Adipose tissue (tissue), 3 donors: ENCODE measurements around the gene TMEM38A. TPM values are rescaled to one million over a fixed set of nuclear protein-coding genes. Genes with fewer than 3 reads are reported as not detected.

Experiments used
- H3K27ac ChIP-seq: one replicate; pipeline ENCODE4 v1.5.1; 2013; ENCODE audit warnings: low read depth, low read length
- WGBS, 3 donors: extraction: QIAGEN DNeasy Blood & Tissue Kit; methylation state at CpG; one replicate each; pipeline ENCODE4 v1.1.7; 2013; 5-methylcytosine and 5-hydroxymethylcytosine counted together
- polyA plus RNA-seq, 3 donors: library from polyadenylated mRNA; stranded (reverse); fragments of 200-250 nt; gene quantifications; one replicate each; pipeline ENCODE4 v1.2.3, GENCODE V29; 2013
- donor health status: healthy with polysubstance abuse.
- donor health status: Bipolar disorder and iron deficiency.
- donor health status: healthy.

The TMEM38A gene
- polyA plus RNA-seq: 1 to 10 TPM in 2 of 3 donors, under 1 TPM in 1; 0.90 to 3.5 (median 2.7) TPM

GRCh38 chr19:16660763-16661479 is at the start of gene TMEM38A:
TMEM38A (plus strand) TSS chr19:16661139; CDS start chr19:16661218, 79 bp downstream.
- WGBS, 3 donors: 1% methylated on average over 53 to 76 of the region's 76 CpGs
- no peak within 1 kb of the TSS for H3K27ac ChIP-seq

DNA sequence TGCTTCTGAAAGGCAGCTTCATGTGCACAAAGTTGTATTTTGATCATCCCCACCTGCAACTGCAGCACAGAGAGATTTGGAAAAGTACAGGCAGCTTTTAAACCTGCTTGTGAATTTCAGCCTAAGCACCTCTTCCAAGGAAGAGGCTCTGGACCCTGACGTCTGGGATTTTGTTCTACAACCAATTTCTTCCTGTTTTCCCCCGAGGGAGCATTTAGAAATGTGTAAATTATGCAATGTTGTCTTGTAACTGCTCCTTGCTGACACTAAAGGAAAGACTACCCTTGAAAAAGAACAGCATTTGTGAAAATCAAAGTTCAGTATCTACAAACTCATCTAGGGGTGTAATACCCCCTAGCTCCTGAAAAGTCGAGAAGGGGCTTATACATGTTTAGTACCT is 48.3 kb upstream of the TMEM38A start:
- no peak overlapping the region for H3K27ac ChIP-seq
- 29 to 55% (median 31%) methylated on average over 3 of the region's 3 CpGs for WGBS, 3 donors

GRCh38 chr19:16613841-16614240 is 47.1 kb upstream of the TMEM38A start:
- H3K27ac ChIP-seq: no peak overlapping the region
- WGBS, 3 donors: 72 to 84% (median 73%) methylated on average over 2 of the region's 2 CpGs

DNA sequence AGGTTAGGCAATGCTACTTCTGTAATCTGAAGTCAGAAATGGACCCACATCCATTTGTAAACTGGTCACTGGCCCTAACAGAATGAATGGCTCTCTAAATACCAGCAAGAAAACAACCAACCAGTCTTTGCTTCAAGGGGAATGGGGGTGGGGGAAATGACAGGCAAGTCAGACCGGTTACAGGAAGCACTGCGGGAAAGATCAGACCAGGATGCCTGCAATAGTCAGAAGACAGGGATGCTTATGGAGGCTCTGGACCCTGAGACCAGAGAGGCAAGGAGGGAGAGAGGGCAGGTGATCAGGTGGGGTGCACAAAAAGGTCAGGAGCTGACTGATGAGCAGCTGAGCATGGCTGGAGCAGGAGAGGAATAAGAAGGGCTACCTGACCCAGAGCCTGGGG is 46.0 kb upstream of the TMEM38A start:
- 26 to 40% (median 28%) methylated on average over 2 of the region's 2 CpGs for WGBS, 3 donors

DNA sequence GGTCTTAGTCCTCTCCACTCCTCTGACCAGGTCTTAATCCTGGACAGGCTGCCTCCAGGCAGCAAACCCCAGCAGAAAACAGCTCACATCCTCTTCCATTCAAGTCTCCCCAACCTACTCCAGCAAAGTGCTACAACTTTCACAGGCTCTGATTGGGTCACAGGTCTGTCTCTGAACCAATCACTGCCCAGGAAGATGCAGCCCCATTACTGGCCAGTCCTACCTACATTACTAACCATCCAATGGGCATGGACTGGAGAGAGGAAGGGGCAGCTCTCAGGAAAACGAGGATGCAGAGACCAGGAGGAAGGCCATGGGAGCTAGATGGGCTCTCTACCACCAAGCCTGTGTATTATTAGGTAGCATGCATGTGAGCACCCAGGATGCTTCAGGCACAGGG is 45.1 kb upstream of the TMEM38A start:
- H3K27ac ChIP-seq: no peak overlapping the region
- 42 to 75% (median 47%) methylated on average over 1 of the region's 1 CpG for WGBS, 3 donors

More for the DNA sequence above, 46.0 kb upstream of the TMEM38A start:
- H3K27ac ChIP-seq: no peak overlapping the region

DNA sequence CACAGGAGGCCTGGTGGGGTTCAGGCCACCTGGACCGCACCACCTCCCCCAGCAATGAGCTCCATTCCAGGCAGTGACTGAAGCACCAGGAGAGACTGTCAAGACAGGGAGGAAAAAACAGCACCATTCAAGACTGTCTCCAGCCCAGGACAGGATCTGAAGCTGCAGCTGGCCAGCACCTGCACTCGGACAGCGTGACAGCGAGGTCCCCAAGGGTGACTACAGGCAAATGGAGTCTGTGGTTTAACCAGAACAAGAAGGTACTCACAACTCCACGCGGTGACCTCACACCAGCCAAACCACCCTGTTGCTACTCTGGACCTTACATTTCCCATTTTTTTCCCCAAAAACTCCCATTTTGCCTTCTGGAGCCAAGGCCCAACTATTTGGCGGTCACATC is 42.7 kb upstream of the TMEM38A start:
- 86 to 97% (median 95%) methylated on average over 7 of the region's 7 CpGs for WGBS, 3 donors
- H3K27ac ChIP-seq: no peak overlapping the region

DNA sequence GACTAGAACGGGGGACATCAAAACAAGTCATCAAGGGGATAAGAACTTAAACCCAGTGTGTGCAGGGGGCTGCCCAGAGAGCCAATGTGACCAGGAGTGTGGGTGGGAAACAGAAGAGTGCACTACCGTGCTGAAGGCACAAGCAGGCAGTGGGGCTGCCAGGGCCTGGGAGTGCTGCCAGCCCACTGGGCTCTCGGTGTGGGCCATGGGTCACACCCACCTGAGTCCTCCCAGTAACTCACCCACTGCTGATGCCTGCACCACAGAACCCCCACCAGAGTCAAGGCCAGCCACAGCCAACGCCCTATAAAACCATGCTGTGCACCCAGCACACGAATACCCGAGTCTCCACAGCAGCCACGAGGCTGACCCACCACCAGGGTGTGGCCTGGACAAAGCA is 41.5 kb upstream of the TMEM38A start:
- 41 to 62% (median 61%) methylated on average over 7 of the region's 7 CpGs for WGBS, 3 donors
- no peak overlapping the region for H3K27ac ChIP-seq

GRCh38 chr19:16620018-16620417 is 40.9 kb upstream of the TMEM38A start:
- H3K27ac ChIP-seq: no peak overlapping the region
- 81 to 88% (median 87%) methylated on average over 5 of the region's 5 CpGs for WGBS, 3 donors

DNA sequence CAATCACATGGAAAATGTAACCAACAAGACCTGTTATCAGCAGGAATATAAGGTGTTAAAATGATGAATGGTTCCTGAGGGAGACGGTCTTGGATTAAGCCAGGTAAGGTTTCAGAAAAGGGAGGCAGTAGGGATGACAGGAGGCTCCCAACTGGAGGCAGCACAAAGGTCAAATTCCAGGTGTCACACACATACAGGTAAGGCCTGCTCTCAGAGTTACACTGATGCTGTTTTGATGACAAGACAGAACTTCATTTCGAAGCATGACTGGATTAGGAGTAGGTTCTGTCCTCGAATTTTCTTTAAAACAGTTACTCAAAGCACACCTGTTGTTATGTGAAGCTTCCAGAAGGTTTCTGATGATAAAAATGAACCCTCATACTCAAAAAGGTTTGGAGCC is 40.4 kb upstream of the TMEM38A start:
- no peak overlapping the region for H3K27ac ChIP-seq
- 48 to 82% (median 74%) methylated on average over 3 of the region's 3 CpGs for WGBS, 3 donors

GRCh38 chr19:16621165-16621800 is 39.7 kb upstream of the TMEM38A start:
- no peak overlapping the region for H3K27ac ChIP-seq
- WGBS, 3 donors: 67 to 82% (median 75%) methylated on average over 7 of the region's 7 CpGs

- WGBS, 3 donors: 89 to 98% (median 95%) methylated on average over 2 of the region's 2 CpGs
- no peak overlapping the region for H3K27ac ChIP-seq
Observed at GRCh38 chr19:16623066-16623465, 37.9 kb upstream of the TMEM38A start.

- no peak overlapping the region for H3K27ac ChIP-seq
- 72 to 79% (median 74%) methylated on average over 6 of the region's 6 CpGs for WGBS, 3 donors
Observed at GRCh38 chr19:16623576-16623975, 37.4 kb upstream of the TMEM38A start.

DNA sequence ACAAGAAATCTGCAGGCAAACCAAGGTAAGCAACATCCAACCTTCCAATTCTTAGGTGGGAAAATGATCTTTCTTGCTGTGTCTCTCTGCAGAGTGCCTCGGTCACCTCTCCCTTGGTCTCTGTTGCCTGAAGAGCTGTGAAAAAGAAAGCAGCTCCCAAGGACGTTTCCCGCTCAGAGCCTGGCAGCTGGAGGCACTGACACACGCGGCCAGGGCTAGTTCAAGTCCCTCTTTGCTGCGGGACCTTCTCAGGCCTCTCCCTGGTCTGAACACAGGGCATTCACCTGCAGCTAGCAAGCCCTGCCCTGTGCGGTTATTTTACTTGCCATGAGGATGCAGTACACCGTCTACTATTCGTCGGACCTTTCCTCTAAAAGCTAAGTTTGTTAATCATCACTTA is 36.7 kb upstream of the TMEM38A start:
- H3K27ac ChIP-seq: no peak overlapping the region
- WGBS, 3 donors: 36 to 87% (median 84%) methylated on average over 10 of the region's 10 CpGs

DNA sequence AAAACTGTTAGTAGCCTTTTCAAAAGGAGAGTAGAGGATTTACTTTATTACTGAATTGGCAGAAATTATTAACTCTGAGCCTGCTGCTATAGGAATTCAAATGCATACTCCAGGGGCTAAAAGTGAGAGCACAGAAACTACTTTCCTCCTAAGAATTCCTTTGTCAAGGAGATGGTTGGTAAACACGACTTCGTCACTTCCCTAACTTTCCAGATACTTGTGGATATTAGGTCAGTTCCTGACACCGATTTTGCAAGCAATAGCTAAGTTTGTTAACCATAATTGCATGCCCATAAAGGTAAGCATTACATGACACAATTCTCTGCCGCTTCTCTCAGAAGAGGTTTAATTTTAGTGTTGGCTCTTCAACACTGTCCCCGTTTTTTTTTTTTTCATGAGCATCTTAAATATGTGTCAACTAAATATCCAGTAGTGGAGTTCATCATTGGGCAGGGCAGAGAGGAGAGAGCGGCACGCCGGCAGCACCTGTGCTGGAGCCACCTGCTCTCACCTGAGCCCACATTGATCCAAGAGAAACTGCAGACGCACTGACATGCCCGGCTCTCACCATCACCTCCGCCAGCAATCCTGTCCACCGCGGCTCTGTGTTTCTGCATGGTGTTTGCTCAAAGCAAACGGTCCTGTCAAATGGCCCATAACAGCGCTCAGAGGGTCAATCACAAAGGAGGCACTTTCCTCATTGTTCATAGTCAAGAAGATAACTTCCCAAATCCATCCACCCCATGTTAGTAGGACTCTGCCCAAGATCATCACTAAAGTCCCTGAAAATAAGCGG is 35.6 kb upstream of the TMEM38A start:
- WGBS, 3 donors: 44 to 77% (median 73%) methylated on average over 16 of the region's 16 CpGs
- no peak overlapping the region for H3K27ac ChIP-seq

DNA sequence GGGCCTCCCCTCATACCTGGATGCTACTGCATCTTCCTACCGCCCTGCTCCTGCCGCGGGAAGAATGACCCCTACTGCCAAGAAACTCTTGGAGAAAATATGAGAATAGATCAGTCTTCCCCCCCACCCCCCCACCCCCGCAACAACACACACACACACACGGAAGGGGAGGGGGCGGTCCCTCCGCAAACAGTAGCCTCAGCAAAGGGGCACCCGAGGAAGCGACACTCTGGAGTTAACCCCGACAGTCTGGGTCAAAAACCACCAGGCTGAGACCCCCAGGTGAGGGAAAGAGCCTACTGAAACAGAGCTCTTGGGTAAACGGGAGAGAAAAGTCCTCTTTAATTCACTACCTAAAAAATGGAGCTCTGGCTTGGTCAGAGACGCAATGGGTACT is 34.1 kb upstream of the TMEM38A start:
- WGBS, 3 donors: 2 to 3% (median 3%) methylated on average over 12 of the region's 12 CpGs
- H3K27ac ChIP-seq: no peak overlapping the region

DNA sequence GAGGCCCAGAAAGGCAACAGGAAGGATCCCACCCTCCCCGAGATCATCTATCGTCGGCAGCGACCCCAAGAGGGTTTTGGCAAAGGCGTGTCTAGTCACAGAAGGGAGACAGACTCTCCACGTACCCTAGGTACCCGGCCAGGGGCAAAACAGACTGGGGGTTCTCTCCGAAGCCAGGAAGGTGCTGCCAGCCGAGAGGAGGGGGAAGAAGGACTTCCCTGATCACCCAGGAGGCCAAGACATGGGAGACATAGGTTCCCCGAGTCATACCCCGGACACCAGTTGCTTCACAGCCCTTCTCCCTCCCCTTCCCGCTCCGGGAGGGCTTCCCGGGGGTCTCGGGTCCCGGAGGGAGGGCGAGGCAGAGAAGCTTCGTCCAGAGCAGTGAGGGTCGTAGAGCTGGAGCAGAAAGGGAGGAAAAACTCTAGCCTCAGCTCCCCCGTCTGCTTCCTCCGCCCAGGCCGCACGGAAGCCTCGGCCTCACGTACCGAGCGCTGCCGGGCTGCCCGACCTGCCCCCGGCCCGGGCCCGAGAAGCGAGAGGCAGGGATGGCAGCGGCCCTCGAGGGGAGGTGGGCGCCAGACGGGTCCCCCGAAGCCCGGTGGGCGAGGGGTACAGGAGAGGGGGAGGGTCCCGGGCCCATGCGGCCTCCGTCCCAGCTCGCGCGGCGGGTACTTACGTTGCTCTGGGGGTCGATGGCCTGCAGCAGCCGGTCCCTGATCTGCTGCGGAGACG is 33.6 kb upstream of the TMEM38A start:
- 0% methylated on average over 41 to 52 of the region's 52 CpGs for WGBS, 3 donors
- H3K27ac ChIP-seq: no peak overlapping the region

- no peak overlapping the region for H3K27ac ChIP-seq
- 0% methylated on average over 10 to 38 of the region's 38 CpGs for WGBS, 3 donors
Observed at GRCh38 chr19:16627928-16628182, 33.1 kb upstream of the TMEM38A start.

- no peak within 1 kb of the TSS for H3K27ac ChIP-seq
- WGBS, 3 donors: 0 to 1% (median 0%) methylated on average over 62 to 98 of the region's 98 CpGs
Observed at GRCh38 chr19:16628183-16628983, 32.6 kb upstream of the TMEM38A start, which contains the start of gene MED26. MED26 (minus strand) TSS chr19:16628204; CDS start chr19:16627943, 261 bp downstream.
